HepG2 (cell line): Measurements from ENCODE around the gene NT5DC2. TPM values are rescaled to one million over a fixed set of nuclear protein-coding genes. Genes with fewer than 3 reads are reported as not detected.

Experiments used
- ATAC-seq: fragments of 200-7000 bp; cut with Tn5 transposase; 3 replicates; pipeline ENCODE4 v1.9.1; 2020; ENCODE audit warnings: mild to moderate bottlenecking, moderate library complexity
- BruUV-seq: library from RNA; stranded (reverse); fragments of 400-500 nt; replicated peaks from 2 replicates; lab custom pipeline; 2021; lab: Mats Ljungman, UMichigan
- CTCF ChIA-PET: fragments of 300-600 bp; formaldehyde crosslinking; extraction: SDS; loops from one replicate; lab custom pipeline; 2021; ENCODE audit warnings: low total read pairs, inconsistent platforms, low intra/inter-chr PET ratio; lab: Yijun Ruan, JAX
- POLR2A ChIA-PET: fragments of 350-600 bp; sonication (Branson Sonifier 250); formaldehyde crosslinking; loops from one replicate; lab custom pipeline; 2020; ENCODE audit warnings: antibody characterized with exemption, inconsistent platforms; lab: Yijun Ruan, JAX
- DNase-seq: peaks from one replicate; pipeline ENCODE4 v3.0.0-alpha.2; 2015; ENCODE audit warnings: low spot score
- FAIRE-seq: peaks from 3 replicates; lab custom pipeline; 2011; peaks lifted over from hg19 to GRCh38; lab: Jason Lieb, UNC
- H2AFZ ChIP-seq: one replicate; pipeline ENCODE4 v1.6.1; 2011; ENCODE audit warnings: low read length, inconsistent platforms
- H3K27ac ChIP-seq: fragments of 300-600 bp; 3 replicates; pipeline ENCODE4 v1.8.0; 2011; ENCODE audit warnings: mixed run types, mild to moderate bottlenecking, mixed read lengths, low read length, inconsistent platforms; ENCODE audit not compliant: insufficient read depth; ENCODE audit errors: extremely low read length
- H3K27me3 ChIP-seq, 2 experiments: fragments of 200-600 bp in 1 of 2; 2 replicates in 1 of 2; 3 replicates in 1 of 2; pipeline versions ENCODE4 v1.6.0 to v1.8.0; 2011; ENCODE audit warnings: low read length in 2 of 2, mild to moderate bottlenecking in 2 of 2, moderate library complexity in 2 of 2, inconsistent platforms in 1 of 2; ENCODE audit not compliant: insufficient read depth in 2 of 2, control insufficient read depth in 1 of 2
- H3K36me3 ChIP-seq, 2 experiments: fragments of 200-600 bp in 1 of 2; replicated peaks in 1 of 2; 2 replicates in 1 of 2; 3 replicates in 1 of 2; pipeline versions ENCODE4 v1.5.1 to v1.8.0; 2011; ENCODE audit warnings: low read length in 2 of 2, inconsistent platforms in 1 of 2; ENCODE audit not compliant: insufficient read depth in 2 of 2, control insufficient read depth in 1 of 2
- H3K4me1 ChIP-seq: 2 replicates; pipeline ENCODE4 v1.5.1; 2012; ENCODE audit warnings: low read length, inconsistent platforms; ENCODE audit not compliant: insufficient read depth
- H3K4me2 ChIP-seq: 2 replicates; pipeline ENCODE4 v1.6.0; 2011; ENCODE audit warnings: low read depth, low read length, inconsistent platforms
- H3K4me3 ChIP-seq, 3 experiments: fragments of 200-600 bp in 1 of 3; sonication (generic), shearing (Covaris generic) in 1 of 3; replicated peaks in 1 of 3; 2 replicates each; pipeline ENCODE4 v1.5.1; 2011 to 2016; ENCODE audit warnings: low read length in 3 of 3, inconsistent platforms in 2 of 3, low read depth in 2 of 3, mild to moderate bottlenecking in 2 of 3, control low read depth in 1 of 3, mixed read lengths in 1 of 3; ENCODE audit not compliant: insufficient read depth in 1 of 3
- H3K79me2 ChIP-seq: one replicate; pipeline ENCODE4 v1.6.1; 2011; ENCODE audit warnings: low read length, inconsistent platforms; ENCODE audit not compliant: insufficient read depth
- H3K9ac ChIP-seq: 2 replicates; pipeline ENCODE4 v1.6.0; 2011; ENCODE audit warnings: mild to moderate bottlenecking, low read depth, low read length, inconsistent platforms; ENCODE audit not compliant: insufficient read depth
- H3K9me3 ChIP-seq: 2 replicates; pipeline ENCODE4 v1.5.1; 2012; ENCODE audit warnings: mild to moderate bottlenecking, low read length
- H4K20me1 ChIP-seq: 2 replicates; pipeline ENCODE4 v1.6.0; 2011; ENCODE audit warnings: inconsistent platforms, mild to moderate bottlenecking, low read length, moderate library complexity; ENCODE audit not compliant: insufficient read depth
- AGO2 ChIP-seq: fragments of 200-400 bp; formaldehyde crosslinking; optimal IDR thresholded peaks from 2 replicates; pipeline ENCODE3; 2017; ENCODE audit warnings: mild to moderate bottlenecking, low read depth, low read length, moderate library complexity
- TGIF2 ChIP-seq: IDR thresholded peaks from 2 replicates; pipeline ENCODE4 v1.6.1; 2016; ENCODE audit warnings: control low read depth, missing compliant biosample characterization
- ZC3H4 ChIP-seq: sonication (generic); formaldehyde crosslinking; IDR thresholded peaks from 2 replicates; pipeline ENCODE4 v1.4.0; 2020; ENCODE audit warnings: missing genetic modification reagents, borderline replicate concordance
- ZNF335 ChIP-seq: sonication (generic); formaldehyde crosslinking; IDR thresholded peaks from 2 replicates; pipeline ENCODE4 v1.4.0; 2020; ENCODE audit warnings: missing genetic modification reagents
- ZSCAN29 ChIP-seq: sonication (generic); formaldehyde crosslinking; conservative IDR thresholded peaks from 2 replicates; pipeline ENCODE4 v1.4.0; 2020; ENCODE audit warnings: mild to moderate bottlenecking, missing genetic modification reagents
- ZSCAN9 ChIP-seq: IDR thresholded peaks from 2 replicates; pipeline ENCODE4 v1.6.1; 2016; ENCODE audit warnings: borderline replicate concordance
- WGBS: methylation state at CpG from one replicate; pipeline ENCODE4 v1.1.6; 2017; ENCODE audit warnings: low lambda C conversion rate; 5-methylcytosine and 5-hydroxymethylcytosine counted together
- in situ Hi-C: cut with HindIII; loops from 2 replicates; pipeline ENCODE4 v1.10.0; 2017; ENCODE audit warnings: low pct_unique_long_range_greater_than_20kb; ENCODE audit not compliant: extremely low pct_ligation_motif_present
- intact Hi-C: fragments of 100-400 bp; cut with micrococcal nuclease; formaldehyde crosslinking; loops from one replicate; pipeline ENCODE4 v1.10.0; 2022; ENCODE audit not compliant: unreplicated experiment
- polyA plus RNA-seq, 8 experiments: library from polyadenylated mRNA; depleted of rRNA in 3 of 8; stranded (reverse) in 7 of 8; unstranded in 1 of 8; fragments of >200 nt; fragmentation: Illumina TruSeq in 4 of 8; extraction: Trizol in 4 of 8; gene quantifications; 2 replicates each; pipeline versions ENCODE4 v1.2.1 to v1.2.3, GENCODE V29; 2011 to 2016; ENCODE audit warnings: low read depth in 4 of 8, missing spikeins in 1 of 8, mixed read lengths in 1 of 8; ENCODE audit not compliant: insufficient read depth in 1 of 8
- total RNA-seq, 5 experiments: library from RNA; depleted of rRNA; stranded (reverse); fragments of >200 nt; fragmentation: Illumina TruSeq; extraction: Trizol; gene quantifications; 2 replicates each; pipeline ENCODE4 v1.2.3, GENCODE V29; 2016; ENCODE audit warnings: low read depth in 1 of 5
- TF ChIP-seq, protein P1 (sequence below): sonication (generic); formaldehyde crosslinking; IDR thresholded peaks from 2 replicates; pipeline ENCODE4 v1.4.0; 2020; ENCODE audit warnings: missing genetic modification reagents, borderline replicate concordance

The NT5DC2 gene
- total and polyA plus RNA-seq, 2 of the 13 experiments (the other 11 are each of a cell fraction or from before 2014, with no cell fraction given): 131 to 240 TPM

DNA sequence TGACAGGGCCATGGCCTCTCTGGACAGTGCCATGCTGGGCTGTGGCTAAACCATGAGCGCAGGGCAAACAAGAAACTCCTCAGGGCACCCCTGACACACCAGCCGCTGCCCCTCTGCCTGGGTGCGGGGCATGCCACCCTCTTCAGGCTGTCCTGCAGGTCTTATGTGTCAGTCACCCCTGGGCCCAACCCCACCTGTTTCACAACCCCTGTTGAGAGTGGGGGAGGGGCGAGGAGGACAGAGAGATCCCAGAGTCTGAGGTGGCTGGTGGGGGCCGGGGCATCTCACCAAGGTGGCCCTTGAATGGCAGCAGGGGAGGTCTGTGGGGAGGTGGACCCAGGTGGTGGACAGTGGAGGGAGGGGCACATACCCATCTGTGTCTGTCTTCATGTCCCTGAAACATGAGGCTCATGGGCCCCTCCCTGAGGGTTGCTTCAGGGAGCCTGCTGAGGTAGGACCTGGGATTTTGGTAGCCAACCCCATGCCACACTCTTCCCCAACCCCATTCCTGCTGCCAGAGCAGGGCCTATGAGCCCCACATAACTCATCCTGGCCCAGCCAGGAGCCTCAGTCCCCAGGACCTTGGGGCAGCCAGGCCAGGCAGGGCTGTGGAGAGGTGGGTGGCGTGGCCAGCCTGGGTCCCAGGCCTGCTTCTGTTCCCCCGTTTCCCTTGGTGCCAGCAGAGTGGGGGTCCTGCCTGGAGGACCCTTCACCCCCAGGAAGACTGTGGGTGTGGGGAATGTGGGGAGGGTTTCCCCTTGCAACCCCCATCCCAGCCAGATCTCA lies 40.2 kb downstream of the NT5DC2 start:
- H3K36me3 ChIP-seq: peaks cover 16 to 27% of the 10 kb centered on the region in 2 experiments
- H3K4me3 ChIP-seq: no peak overlapping the region
- H3K79me2 ChIP-seq: no peaks in the 10 kb centered on the region
- in situ Hi-C loops: no loop called here
- no TSS peak for BruUV-seq
- POLR2A ChIA-PET: no interaction called here
- peaks cover 23% of the 10 kb centered on the region for H3K4me1 ChIP-seq
- no peaks in the 10 kb centered on the region for H3K9me3 ChIP-seq
- H2AFZ ChIP-seq: no peak overlapping the region
- no peak for TF ChIP-seq TGIF2
- TF ChIP-seq, protein P1, sequence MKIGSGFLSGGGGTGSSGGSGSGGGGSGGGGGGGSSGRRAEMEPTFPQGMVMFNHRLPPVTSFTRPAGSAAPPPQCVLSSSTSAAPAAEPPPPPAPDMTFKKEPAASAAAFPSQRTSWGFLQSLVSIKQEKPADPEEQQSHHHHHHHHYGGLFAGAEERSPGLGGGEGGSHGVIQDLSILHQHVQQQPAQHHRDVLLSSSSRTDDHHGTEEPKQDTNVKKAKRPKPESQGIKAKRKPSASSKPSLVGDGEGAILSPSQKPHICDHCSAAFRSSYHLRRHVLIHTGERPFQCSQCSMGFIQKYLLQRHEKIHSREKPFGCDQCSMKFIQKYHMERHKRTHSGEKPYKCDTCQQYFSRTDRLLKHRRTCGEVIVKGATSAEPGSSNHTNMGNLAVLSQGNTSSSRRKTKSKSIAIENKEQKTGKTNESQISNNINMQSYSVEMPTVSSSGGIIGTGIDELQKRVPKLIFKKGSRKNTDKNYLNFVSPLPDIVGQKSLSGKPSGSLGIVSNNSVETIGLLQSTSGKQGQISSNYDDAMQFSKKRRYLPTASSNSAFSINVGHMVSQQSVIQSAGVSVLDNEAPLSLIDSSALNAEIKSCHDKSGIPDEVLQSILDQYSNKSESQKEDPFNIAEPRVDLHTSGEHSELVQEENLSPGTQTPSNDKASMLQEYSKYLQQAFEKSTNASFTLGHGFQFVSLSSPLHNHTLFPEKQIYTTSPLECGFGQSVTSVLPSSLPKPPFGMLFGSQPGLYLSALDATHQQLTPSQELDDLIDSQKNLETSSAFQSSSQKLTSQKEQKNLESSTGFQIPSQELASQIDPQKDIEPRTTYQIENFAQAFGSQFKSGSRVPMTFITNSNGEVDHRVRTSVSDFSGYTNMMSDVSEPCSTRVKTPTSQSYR (CRISPR knock-in tag): peak; percentile 84
- peak; percentile 63 for TF ChIP-seq AGO2
- TF ChIP-seq, all 625 proteins: peak for 2
- ATAC-seq (0 out of 3 replicates have a peak, but pooled peaks have one; percentile 4), FAIRE-seq (no peak), DNase-seq (no peak)
- Histone ChIP-seq H3K27ac (no peak overlapping the region), H3K4me2 (no peak overlapping the region), H4K20me1 (no peaks in the 10 kb centered on the region; the same call in 1 of the 2 replicates), H3K27me3 (peaks cover 4 to 10% of the 10 kb centered on the region in 2 experiments; a peak in 3 of 5 replicates), H3K9ac (no peak overlapping the region)
- WGBS: 82% methylated on average over 5 of the region's 7 CpGs
- CTCF ChIA-PET: no interaction called here
- intact Hi-C loops: no loop called here

DNA sequence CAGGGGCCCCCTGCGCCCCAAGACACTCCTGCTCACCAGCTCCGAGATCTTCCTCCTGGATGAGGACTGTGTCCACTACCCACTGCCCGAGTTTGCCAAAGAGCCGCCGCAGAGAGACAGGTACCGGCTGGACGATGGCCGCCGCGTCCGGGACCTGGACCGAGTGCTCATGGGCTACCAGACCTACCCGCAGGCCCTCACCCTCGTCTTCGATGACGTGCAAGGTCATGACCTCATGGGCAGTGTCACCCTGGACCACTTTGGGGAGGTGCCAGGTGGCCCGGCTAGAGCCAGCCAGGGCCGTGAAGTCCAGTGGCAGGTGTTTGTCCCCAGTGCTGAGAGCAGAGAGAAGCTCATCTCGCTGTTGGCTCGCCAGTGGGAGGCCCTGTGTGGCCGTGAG lies 41.6 kb downstream of the NT5DC2 start:
- no peaks in the 10 kb centered on the region; the same call in 1 of the 2 replicates for H4K20me1 ChIP-seq
- ChIA-PET CTCF (no interaction called here), POLR2A (no interaction called here)
- no TSS peak for BruUV-seq
- no peak overlapping the region for H3K9ac ChIP-seq
- DNase-seq (no peak), FAIRE-seq (no peak), ATAC-seq (no peak)
- H2AFZ ChIP-seq: no peak overlapping the region
- no peak overlapping the region for H3K4me2 ChIP-seq
- peaks cover 16 to 33% of the 10 kb centered on the region in 2 experiments for H3K36me3 ChIP-seq
- WGBS: 100% methylated on average over 1 of the region's 21 CpGs
- H3K79me2 ChIP-seq: no peaks in the 10 kb centered on the region
- in situ Hi-C loops: no loop called here
- TF ChIP-seq ZSCAN9 (no peak), ZC3H4 (CRISPR knock-in tag) (no peak), AGO2 (peak; percentile 45), ZSCAN29 (CRISPR knock-in tag) (no peak), ZNF335 (no peak)
- H3K27me3 ChIP-seq: no peaks in the 10 kb centered on the region
- intact Hi-C loops: no loop called here
- no peak overlapping the region for H3K27ac ChIP-seq
- peaks cover 22% of the 10 kb centered on the region for H3K4me1 ChIP-seq
- H3K4me3 ChIP-seq: no peak overlapping the region
- H3K9me3 ChIP-seq: no peaks in the 10 kb centered on the region
